ENCODE data around the gene CCDC171.

The CCDC171 gene

DNA sequence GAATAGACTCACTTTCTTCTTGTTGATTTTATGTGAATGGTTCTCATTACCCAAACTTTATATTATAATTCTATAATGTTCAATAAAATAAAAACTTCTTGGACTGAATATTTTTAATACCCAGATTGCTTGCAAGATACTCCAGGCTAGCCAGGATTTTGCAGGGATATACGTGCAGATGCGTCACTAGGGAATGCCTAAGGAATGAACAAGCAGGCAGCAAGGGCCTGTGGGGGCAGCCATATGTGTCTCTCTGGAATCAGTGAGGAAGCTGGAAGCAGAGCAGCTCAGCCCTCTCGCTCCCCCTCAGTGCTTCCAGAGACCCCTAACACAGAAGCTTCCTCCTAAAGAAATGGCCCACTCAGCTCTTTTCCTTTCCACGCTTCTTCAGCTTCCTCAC lies 457.4 kb downstream of the CCDC171 start:
- no peak overlapping the region for H3K27ac ChIP-seq
- H3K36me3 ChIP-seq (ENCODE audit: insufficient read depth, low read length) = peaks cover 45% of the 10 kb centered on the region
- no peak for DNase-seq (ENCODE audit: low read depth, low spot score)
- H3K4me3 ChIP-seq = no peak overlapping the region
- no peak overlapping the region for H3K9ac ChIP-seq (ENCODE audit: insufficient read length)
- no peak for TF ChIP-seq EZH2 (IDR thresholded peaks at IDR 0.05)
- TF ChIP-seq POLR2AphosphoS5 (IDR thresholded peaks at IDR 0.05; ENCODE audit: borderline replicate concordance, low read depth, low read length) = no peak
- no peak for TF ChIP-seq FOXP2 (optimal IDR thresholded peaks at IDR 0.05; ENCODE audit: control extremely low read depth, extremely low read length, insufficient read depth)
- peaks cover 3% of the 10 kb centered on the region; the same call in 1 of the 2 replicates for H3K9me3 ChIP-seq (ENCODE audit: low read depth, low read length)

DNA sequence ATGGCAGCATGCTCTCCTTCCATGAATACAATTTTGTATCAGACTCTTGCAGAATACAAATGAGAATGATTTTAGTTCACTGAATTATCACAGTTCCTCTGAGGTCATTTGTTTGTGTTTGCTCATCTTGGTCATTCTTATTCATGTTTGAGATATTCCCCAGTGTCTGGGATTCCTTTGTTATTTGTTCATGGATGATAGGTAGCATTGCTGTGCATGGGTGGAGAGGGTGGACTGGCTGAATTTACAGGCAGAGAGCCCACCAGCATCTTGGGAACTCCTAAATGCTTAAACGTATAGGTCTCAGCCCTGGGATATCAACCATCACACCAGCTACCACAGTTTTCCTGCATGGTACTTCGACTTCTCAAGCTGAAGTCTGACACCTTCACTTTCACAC lies 459.8 kb downstream of the CCDC171 start:
- DNase-seq (ENCODE audit: low read depth, low spot score) = no peak
- H3K36me3 ChIP-seq (ENCODE audit: insufficient read depth, low read length) = peaks cover 64% of the 10 kb centered on the region
- H3K27ac ChIP-seq = no peak overlapping the region
- H3K9ac ChIP-seq (ENCODE audit: insufficient read length) = no peak overlapping the region
- H3K9me3 ChIP-seq (ENCODE audit: low read depth, low read length) = peaks cover 4% of the 10 kb centered on the region; the same call in 1 of the 2 replicates
- TF ChIP-seq FOXP2 (optimal IDR thresholded peaks at IDR 0.05; ENCODE audit: control extremely low read depth, extremely low read length, insufficient read depth) = no peak
- TF ChIP-seq EZH2 (IDR thresholded peaks at IDR 0.05) = no peak
- TF ChIP-seq POLR2AphosphoS5 (IDR thresholded peaks at IDR 0.05; ENCODE audit: borderline replicate concordance, low read depth, low read length) = no peak
- no peak overlapping the region for H3K4me3 ChIP-seq

DNA sequence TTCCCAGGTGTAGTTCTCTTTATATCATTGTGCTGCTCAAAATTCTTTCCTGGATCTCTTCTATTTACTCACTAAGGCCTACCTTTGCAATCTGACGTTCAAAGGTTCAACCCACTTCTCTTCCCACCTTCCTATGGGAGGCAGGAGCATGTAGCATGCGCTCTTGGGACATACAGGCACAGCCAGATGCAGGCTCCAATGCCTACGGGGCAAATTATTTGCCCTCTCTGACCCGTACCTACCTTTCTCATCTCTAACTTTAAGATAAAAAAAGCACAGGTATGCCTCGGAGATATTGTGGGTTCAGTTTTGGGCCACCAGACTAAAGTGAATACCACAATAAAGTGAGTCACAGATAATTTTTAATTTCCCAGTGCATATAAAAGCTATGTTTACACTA lies 460.5 kb downstream of the CCDC171 start:
- no peak overlapping the region for H3K27ac ChIP-seq
- H3K9me3 ChIP-seq (ENCODE audit: low read depth, low read length) = peaks cover 6% of the 10 kb centered on the region; the same call in 1 of the 2 replicates
- no peak overlapping the region for H3K9ac ChIP-seq (ENCODE audit: insufficient read length)
- H3K4me3 ChIP-seq = no peak overlapping the region
- DNase-seq (ENCODE audit: low read depth, low spot score) = no peak
- peaks cover 64% of the 10 kb centered on the region for H3K36me3 ChIP-seq (ENCODE audit: insufficient read depth, low read length)
- TF ChIP-seq POLR2AphosphoS5 (IDR thresholded peaks at IDR 0.05; ENCODE audit: borderline replicate concordance, low read depth, low read length) (no peak), EZH2 (IDR thresholded peaks at IDR 0.05) (no peak), FOXP2 (optimal IDR thresholded peaks at IDR 0.05; ENCODE audit: control extremely low read depth, extremely low read length, insufficient read depth) (no peak)

DNA sequence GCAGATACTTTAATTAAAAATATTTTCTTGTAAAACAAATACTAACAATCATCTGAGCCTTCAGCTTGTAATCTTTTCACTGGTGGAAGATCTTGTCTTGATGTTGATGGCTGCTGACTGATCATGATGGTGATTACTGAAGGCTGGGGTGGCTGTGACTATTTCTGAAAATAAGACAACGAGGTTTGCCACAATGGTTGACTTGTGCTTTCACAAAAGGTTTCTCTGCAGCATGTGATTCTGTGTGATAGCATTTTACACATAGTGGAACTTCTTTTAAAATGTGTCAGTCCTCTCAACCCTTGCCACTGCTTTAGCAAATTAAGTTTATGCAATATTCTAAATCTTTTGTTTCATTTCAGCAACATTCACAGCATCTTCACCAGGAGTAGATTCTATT lies 461.0 kb downstream of the CCDC171 start:
- Histone ChIP-seq H3K4me3 (no peak overlapping the region), H3K36me3 (ENCODE audit: insufficient read depth, low read length) (peaks cover 66% of the 10 kb centered on the region), H3K9ac (ENCODE audit: insufficient read length) (no peak overlapping the region), H3K27ac (no peak overlapping the region), H3K9me3 (ENCODE audit: low read depth, low read length) (peaks cover 6% of the 10 kb centered on the region; the same call in 1 of the 2 replicates)
- DNase-seq (ENCODE audit: low read depth, low spot score) = no peak
- TF ChIP-seq FOXP2 (optimal IDR thresholded peaks at IDR 0.05; ENCODE audit: control extremely low read depth, extremely low read length, insufficient read depth) (no peak), EZH2 (IDR thresholded peaks at IDR 0.05) (no peak), POLR2AphosphoS5 (IDR thresholded peaks at IDR 0.05; ENCODE audit: borderline replicate concordance, low read depth, low read length) (no peak)

DNA sequence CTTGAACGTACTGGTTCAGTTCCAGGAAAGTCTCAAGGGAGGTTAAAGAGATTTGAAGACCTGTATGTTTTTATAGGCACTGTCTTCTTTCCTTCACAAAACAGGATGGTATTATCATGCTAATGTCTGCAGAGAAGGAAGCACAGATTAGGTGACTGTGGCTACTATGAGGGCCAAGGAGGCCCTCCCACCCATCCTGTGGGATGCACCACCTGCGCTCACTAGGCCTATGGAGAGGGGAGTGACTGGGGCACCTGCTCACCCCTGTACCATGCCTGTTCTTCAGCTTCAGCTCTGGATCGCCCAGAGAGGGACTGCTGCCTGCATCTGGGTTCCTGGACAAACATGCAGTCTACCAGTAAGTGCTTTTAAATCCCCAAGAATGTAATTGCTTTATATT lies 469.4 kb downstream of the CCDC171 start:
- Histone ChIP-seq H3K4me3 (no peak overlapping the region), H3K27ac (no peak overlapping the region), H3K9me3 (ENCODE audit: low read depth, low read length) (peaks cover 6% of the 10 kb centered on the region; the same call in 1 of the 2 replicates), H3K36me3 (ENCODE audit: insufficient read depth, low read length) (peaks cover 78% of the 10 kb centered on the region), H3K9ac (ENCODE audit: insufficient read length) (no peak overlapping the region)
- no peak for TF ChIP-seq EZH2 (IDR thresholded peaks at IDR 0.05)
- TF ChIP-seq POLR2AphosphoS5 (IDR thresholded peaks at IDR 0.05; ENCODE audit: borderline replicate concordance, low read depth, low read length) = no peak
- DNase-seq (ENCODE audit: low read depth, low spot score) = no peak

DNA sequence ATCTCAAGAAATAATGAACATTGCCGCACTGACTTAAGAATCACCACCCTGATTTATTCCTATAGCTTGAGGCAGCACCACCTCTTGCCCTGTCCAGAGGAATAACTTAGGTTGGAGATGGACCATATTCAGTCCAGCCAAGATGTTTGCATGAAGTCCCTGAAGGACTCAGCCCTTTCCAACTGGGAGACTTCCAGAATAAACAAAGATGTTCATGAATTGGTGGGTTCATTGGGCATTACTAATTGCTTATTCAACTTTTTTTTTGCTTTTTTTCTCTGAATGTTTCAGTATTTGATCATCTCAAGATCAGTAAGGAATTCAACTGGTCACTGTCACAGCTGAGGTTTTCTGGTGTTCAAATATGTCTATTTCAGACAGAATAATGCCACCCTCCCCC lies 470.6 kb downstream of the CCDC171 start:
- Histone ChIP-seq H3K9me3 (ENCODE audit: low read depth, low read length) (no peaks in the 10 kb centered on the region), H3K36me3 (ENCODE audit: insufficient read depth, low read length) (peaks cover 68% of the 10 kb centered on the region), H3K4me3 (no peak overlapping the region), H3K9ac (ENCODE audit: insufficient read length) (no peak overlapping the region), H3K27ac (no peak overlapping the region)
- TF ChIP-seq FOXP2 (optimal IDR thresholded peaks at IDR 0.05; ENCODE audit: control extremely low read depth, extremely low read length, insufficient read depth) (no peak), POLR2AphosphoS5 (IDR thresholded peaks at IDR 0.05; ENCODE audit: borderline replicate concordance, low read depth, low read length) (no peak), EZH2 (IDR thresholded peaks at IDR 0.05) (no peak)
- DNase-seq (ENCODE audit: low read depth, low spot score) = no peak

Measured in SK-N-MC (cell line).